Inferior parietal cortex (tissue), 1 donor: ENCODE measurements around the gene KIRREL2.

Source experiments
- DNase-seq: peaks from one replicate; pipeline ENCODE4 v3.0.0-alpha.2; 2016; ENCODE audit errors: extremely low spot score

The KIRREL2 gene

DNA sequence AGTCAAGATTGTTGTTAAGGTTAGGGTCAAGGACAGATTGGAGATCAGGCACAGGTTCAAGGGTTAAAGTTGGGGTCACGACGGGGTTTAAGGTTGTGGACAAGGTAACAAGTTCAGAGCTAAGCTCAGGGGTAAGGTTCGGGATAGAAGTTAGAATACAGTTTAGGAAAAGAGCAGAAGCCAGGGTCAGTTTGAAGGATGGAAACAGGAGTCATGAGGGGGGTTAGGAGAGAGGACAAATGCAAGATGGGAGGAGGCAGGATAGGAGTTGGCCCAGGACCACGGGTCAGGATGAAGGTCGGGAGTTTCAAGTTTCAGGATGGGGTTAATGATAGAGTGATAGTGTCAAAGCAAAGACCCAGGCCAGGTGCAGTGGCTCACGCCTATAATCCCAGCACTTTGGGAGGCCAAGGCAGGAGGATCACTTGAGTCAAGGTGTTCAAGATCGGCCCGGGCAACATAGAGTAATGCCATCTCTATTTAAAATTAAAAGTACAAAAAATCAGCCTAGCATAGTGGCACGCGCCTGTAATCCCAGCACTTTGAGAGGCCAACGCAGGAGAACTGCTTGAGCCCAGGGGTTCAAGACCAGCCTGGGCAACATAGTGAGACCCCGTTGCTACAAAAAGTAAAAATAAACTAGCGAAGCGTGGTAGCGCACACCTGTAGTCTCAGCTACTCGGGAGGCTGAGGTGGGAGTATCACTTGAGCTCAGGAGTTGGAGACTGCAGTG is 12.1 kb upstream of the KIRREL2 start:
- DNase-seq, result no peak

- no peak for DNase-seq
Observed at GRCh38 chr19:35845215-35846037, 11.3 kb upstream of the KIRREL2 start.

GRCh38 chr19:35846038-35846668 is 10.6 kb upstream of the KIRREL2 start:
- DNase-seq, result no peak

DNA sequence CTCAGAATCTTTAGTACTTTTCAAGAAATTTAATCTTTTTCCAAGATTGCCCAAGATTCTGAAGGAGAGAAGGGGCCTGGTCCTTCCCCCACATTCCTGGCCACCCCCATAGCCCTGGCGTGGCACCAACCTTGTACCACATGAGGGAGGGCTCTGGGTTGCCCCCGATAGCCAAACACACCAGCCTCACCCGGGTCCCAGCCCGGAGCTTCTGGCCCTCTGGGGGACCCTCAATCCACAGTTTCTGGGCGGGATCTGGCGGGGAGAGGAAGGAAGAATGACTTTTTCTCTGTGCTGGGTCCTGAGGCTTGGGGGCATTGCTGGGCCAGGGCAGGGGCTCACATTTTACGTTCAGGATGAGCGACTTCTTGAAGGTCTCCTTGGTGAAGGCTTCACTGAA is 8.8 kb upstream of the KIRREL2 start:
- DNase-seq, result no peak

- DNase-seq, result no peak
Observed at GRCh38 chr19:35848486-35848885, 8.2 kb upstream of the KIRREL2 start.

DNA sequence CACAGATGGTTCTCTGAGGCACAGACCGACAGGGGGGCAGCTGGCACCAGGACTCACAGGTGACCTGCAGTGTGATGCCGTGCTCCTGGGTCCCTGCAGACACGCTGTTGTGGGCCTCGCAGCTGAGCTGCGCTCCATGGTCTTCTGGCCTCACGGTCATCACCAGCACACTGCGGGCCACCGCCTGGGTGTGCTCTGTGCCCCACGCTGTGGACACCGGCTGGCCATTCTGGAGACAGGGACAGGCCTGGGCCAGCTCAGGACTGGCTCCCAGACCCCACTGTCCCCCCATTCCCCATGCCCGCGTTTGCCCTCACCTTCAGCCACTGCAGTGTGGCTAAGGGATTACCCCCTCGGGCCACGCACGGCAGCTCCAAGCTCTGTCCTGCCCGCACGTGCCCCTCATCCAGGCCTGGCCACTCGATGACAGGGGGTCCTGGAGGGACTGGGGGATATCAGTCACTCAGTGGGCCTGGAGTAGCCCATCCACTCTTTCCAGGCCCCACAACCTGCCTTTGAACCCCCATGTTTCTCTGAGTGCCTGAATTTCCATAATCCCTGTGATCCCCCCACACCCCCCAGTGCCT is 7.7 kb upstream of the KIRREL2 start:
- no peak for DNase-seq

- DNase-seq, result no peak
Observed at GRCh38 chr19:35851213-35852028, 5.3 kb upstream of the KIRREL2 start.

- no peak for DNase-seq
Observed at GRCh38 chr19:35852029-35852780, 4.5 kb upstream of the KIRREL2 start, which contains the start of gene NPHS1. Gene NPHS1 (minus strand): TSS chr19:35852504. CDS start chr19:35851837, 667 bp downstream.

DNA sequence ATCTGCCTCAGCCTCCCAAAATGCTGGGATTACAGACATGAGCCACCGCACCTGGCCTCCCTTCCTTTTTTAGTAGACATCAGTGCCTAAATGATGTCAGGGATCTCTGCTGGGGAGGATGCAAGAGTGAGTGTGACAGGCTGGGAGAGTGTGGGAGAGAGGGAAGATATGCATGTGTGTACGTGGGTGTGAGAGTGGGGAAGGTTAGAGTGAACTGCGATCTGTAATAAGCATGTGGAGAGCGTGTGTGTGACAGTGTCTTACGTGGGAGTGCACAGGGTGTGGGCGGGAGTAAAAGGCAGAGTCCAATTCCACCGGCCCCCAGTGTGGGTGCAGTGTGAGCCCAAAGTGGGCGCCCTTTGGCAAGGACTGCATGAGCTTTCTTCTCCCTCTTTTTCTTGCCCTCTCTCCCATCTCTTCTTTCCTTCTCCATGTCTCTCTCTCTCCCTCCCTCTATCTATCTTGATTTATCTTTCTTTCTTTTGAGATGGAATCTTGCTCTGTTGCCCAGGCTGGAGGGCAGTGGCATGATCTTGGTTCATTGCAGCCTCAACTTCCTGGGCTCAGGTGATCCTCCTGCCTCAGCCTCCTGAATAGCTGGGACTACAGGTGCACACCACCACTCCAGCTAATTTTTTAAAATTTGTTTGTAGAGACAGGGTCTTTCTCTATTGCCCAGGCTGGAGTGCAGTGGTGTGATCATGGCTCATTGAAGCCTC is 3.5 kb upstream of the KIRREL2 start:
- no peak for DNase-seq

DNA sequence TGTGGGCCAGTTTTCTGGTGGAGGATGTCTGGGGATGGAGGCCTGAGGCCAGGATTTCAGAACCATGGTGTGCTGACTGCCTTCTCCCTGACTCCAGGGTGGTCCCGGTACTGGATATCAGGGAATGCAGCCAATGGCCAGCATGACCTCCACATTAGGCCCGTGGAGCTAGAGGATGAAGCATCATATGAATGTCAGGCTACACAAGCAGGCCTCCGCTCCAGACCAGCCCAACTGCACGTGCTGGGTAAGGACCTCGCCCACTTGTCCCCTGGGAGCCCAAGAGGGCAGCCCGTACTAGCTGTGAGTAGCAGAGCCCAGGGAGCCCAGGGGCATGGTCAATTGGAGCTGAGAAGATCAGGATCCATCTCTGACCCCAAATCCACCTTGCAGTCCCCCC is 1.6 kb downstream of the KIRREL2 start:
- DNase-seq, result no peak

GRCh38 chr19:35859414-35859813 is 2.7 kb downstream of the KIRREL2 start:
- no peak for DNase-seq

GRCh38 chr19:35860436-35860817 is 3.7 kb downstream of the KIRREL2 start:
- no peak for DNase-seq

GRCh38 chr19:35860818-35861639 is 4.3 kb downstream of the KIRREL2 start:
- DNase-seq, result no peak

GRCh38 chr19:35861640-35862160 is 5.0 kb downstream of the KIRREL2 start:
- DNase-seq, result no peak

DNA sequence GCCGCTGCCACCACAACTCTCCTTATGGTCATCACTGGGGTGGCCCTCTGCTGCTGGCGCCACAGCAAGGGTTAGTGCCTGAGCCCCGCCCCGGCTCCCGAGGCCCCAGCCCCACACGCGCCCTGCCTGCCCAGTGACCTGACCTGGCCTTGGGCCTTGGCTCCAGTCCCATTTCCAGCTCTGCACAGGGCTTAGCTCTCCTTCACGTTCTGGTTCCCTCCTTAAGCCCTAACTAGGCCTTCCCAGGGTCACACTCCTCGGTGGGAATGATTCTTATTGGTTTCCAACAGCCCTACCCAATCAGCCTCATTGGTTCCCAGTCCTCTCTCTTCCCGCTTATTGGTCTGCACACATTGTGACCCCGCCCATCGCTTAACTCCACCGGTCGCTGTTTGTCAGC is 5.8 kb downstream of the KIRREL2 start:
- DNase-seq, result no peak

- no peak for DNase-seq
Observed at GRCh38 chr19:35863018-35863417, 6.3 kb downstream of the KIRREL2 start.

GRCh38 chr19:35868172-35868822 is 11.6 kb downstream of the KIRREL2 start, which contains the start of gene APLP1:
Gene APLP1 (plus strand): TSS chr19:35868574. CDS start chr19:35868637, 63 bp downstream.
- DNase-seq, result peak; percentile 77

DNA sequence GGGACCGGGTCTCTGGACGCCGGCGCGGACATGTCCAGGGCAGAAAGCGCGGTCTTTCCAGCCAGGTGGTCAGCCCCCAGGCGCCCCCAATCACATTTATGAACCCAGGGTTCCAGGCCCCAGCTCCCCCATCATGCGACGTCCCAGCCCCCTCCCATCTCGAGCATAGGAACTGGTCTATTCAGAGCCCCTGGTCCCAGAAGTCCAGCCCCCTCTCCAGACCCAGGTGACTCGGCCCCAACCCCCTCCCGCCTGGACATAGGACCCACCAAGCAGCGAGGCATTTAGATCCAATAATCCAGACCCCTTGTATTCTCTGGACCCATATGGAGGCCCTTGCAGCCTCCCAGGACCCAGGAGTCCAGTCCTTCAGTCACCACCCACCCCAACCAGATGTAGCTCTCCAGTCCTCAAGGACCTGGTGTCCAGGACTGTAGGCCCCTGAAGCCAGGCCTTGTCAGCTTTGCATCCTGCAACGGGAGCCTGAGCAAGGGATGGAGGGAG is 12.2 kb downstream of the KIRREL2 start:
- DNase-seq, result no peak
